ENCODE results near the gene USP13.
A peak's percentile ranks its signal among the peaks of the same experiment; 100 is the strongest.

The USP13 gene

DNA sequence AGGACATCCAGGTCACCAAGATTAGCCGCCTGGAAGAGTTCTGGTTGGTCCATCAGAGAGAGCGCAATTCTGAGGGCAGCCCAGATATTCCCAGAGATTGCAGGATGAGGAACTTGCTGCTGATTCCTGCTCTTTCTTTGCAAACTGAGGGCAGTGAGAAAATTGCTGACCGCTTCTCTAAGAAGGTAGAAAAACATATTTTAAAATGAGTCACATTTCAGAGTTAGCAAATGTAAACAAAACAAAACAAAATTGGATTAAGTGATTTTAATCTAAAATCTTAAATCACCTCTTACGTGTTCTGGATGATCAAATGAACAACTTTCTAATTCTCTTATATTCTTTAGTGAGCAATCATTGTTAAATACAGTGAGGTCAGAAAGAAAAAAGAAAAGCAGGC is 149.0 kb downstream of the USP13 start:
- peak; percentile 9 for DNase-seq

DNA sequence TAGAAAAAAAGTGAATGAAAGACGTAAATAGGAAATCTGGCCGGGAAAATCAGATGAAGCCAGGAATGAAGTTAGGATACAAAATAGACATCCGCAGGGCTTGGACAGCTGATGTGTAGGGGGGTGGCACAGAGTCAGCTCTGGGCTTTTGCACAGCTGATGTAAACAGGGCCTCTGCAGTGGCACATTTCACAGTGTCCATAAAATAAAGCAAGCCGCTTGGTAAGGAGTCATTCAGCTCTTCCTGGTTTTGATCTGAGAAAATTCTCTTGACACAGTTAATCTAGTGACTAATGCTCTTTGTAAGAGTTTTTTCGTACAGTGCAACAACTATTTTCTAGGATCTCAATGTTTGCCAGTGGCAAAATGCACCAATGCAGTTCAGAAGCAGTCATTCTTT is 153.3 kb downstream of the USP13 start:
- peak; percentile 12 for DNase-seq

GRCh38 chr3:179807588-179807987 is 154.7 kb downstream of the USP13 start:
- no peak for DNase-seq

DNA sequence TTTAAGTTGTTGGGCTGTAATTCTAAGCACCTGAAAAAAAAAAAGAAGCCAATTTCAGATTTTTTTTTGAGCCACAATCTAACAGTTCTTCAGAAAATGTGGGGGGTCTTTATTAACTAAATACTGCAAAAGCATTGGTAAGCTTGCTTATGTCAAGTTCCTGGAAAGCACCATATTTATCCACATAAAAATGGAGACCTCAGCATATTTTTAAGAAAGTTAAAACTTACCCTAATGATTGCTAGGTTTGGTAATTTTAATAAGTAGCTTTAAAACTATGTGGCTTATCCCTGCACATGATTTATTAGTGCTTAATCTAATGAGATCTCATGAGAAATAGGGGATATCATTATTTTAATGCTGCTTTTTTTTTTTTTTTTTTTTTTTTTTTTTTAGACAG is 156.8 kb downstream of the USP13 start:
- no peak for DNase-seq

GRCh38 chr3:179811321-179812095 is 158.7 kb downstream of the USP13 start:
- DNase-seq: peak; percentile 77

DNA sequence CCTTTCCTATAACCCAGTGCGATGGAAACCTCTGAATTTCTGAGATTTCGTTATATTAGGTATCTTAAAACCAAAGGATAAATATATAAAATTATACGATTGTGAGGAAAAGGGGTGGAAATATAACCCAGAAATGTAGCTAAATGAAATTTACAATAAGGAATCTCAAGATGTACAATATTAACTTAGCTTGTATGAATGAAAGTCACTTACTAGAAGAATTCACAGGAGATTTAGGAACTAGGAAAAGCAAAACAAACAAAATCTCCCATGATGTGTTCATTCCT is 159.2 kb downstream of the USP13 start:
- DNase-seq: no peak

DNA sequence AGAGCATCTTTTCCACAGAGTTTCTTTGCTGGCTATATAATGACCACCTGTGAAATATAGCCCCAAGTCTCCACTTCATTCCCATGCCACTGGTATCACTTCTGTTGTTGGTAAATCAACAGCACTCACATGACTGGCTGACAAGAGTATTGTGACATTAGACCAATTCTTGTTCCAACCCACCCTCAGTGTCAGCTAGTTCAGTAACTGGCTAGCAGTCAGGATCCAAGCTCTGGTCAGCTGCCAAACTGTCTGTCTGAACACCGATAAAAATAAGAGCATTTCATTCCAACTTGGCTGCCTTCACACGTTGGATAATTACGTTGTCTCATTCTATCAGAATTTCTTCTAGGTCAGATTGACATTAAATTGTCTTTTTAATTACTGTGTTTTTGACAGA is 166.5 kb downstream of the USP13 start:
- no peak for DNase-seq

DNA sequence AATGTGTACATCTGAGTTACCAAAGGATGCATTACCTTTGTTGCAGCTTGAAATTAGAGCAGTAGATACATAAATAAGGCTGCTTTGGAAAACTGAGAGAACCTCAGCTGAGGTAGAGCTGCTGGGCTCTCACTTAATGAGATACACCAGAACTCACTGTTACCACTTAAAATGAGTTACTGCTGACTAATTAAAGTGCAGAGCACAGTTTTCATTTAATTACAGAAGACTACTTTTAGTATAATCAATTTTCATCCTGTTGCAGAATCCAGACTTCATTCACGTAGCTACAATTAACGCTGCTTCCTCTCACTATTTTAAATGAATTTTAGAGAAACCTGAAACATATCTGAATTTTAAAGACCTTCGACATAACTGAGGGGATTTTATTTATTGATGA is 169.5 kb downstream of the USP13 start:
- no peak for DNase-seq

DNA sequence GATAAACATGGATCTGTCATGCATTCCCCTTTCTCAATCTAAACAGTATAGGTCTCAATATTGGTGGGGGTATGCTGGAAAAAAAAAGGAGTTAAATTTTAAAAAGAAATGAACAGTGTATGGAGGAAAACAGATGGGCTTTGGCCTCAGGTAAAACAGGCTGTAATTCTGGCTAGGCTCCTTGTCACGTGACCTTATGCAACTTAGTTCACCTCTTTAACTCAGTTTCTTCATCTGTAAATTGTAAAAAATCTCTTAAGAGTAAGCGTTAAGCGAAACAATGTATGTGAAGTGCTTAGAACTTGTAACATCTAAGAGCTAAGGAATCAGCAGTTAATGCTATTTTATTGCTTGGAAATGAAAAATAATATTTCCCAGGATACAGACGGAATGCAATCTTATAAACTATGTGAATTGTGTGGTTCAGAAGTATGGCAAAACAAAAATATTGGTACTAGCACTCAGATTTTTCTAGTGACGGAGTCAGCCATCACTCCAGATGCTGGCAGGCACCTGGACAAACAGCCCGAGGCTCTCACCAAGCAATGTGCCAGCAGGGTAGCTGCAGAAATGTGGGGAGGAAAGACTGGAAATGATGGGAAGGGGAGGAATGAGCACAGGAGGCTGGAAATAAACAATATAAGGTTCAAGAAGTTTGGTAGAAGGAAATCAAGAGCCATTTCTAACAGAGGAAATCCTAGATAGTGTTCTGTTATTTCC is 172.8 kb downstream of the USP13 start:
- no peak for DNase-seq

GRCh38 chr3:179826247-179826637 is 173.4 kb downstream of the USP13 start:
- DNase-seq: no peak

- DNase-seq: no peak
Measured at GRCh38 chr3:179828738-179829137, 175.9 kb downstream of the USP13 start.

- DNase-seq: no peak
Measured at GRCh38 chr3:179829401-179829800, 176.6 kb downstream of the USP13 start.

DNA sequence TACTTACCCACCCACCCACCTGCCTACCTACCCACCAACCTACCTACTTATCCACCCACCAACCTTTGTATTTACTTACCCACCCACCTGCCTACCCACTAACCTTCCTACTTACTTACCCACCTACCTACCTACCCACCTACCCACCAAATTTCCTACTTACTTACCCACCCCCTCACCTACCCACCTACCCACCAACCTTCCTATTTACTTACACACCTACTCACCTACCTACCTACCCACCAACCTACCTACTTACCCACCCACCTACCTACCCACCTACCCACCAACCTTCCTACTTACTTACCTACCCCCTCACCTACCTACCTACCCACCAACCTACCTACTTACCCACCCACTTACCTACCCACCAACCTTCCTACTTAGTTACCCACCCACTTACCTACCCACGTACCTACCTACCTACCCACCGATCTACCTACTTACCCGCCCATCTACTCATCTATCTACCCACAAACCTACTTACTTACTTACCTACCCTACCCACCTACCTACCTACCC is 179.6 kb downstream of the USP13 start:
- DNase-seq: no peak

DNA sequence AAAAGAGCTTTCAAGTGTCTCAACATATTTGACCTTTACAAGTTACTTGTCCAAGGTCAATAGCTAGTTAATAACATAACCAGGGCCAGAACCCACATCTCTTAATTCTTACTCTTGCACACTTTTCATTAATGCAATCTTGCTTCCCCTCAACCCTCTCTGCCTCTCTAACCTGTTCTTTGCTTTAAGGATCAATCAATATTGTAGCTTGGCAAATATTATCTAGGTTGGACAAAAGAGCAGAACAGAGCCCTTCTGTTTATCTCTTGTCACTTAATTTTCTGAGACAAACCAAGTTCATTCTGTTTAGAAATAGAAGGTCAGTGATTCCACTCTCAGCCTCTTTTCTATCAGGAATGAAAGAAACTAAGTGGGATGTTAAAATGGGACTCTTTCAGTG is 180.5 kb downstream of the USP13 start:
- DNase-seq: no peak

GRCh38 chr3:179837374-179837773 is 184.5 kb downstream of the USP13 start:
- DNase-seq: peak; percentile 8
